Glutamatergic neuron (in vitro differentiated cells): ENCODE results near the gene TUBB4A. TPM values are rescaled to one million over a fixed set of nuclear protein-coding genes. Genes with fewer than 3 reads are reported as not detected.

ENCODE experiments used
- DNase-seq: peaks from one replicate; pipeline ENCODE4 v3.0.0; 2022
- H3K27ac Mint-ChIP-seq: one replicate; pipeline ENCODE4 v1.8.0; 2020; ENCODE audit warnings: mild to moderate bottlenecking, mixed read lengths, inconsistent platforms; ENCODE audit not compliant: unreplicated experiment
- H3K27me3 Mint-ChIP-seq: one replicate; pipeline ENCODE4 v1.8.0; 2020; ENCODE audit warnings: mild to moderate bottlenecking, moderate library complexity, mixed read lengths, inconsistent platforms; ENCODE audit not compliant: unreplicated experiment
- H3K36me3 Mint-ChIP-seq: one replicate; pipeline ENCODE4 v1.8.0; 2020; ENCODE audit warnings: mild to moderate bottlenecking, mixed read lengths, inconsistent platforms; ENCODE audit not compliant: unreplicated experiment
- H3K4me1 Mint-ChIP-seq: one replicate; pipeline ENCODE4 v1.8.0; 2020; ENCODE audit warnings: mild to moderate bottlenecking, low read depth, mixed read lengths, inconsistent platforms; ENCODE audit not compliant: unreplicated experiment
- H3K4me3 Mint-ChIP-seq: one replicate; pipeline ENCODE4 v1.8.0; 2020; ENCODE audit warnings: mild to moderate bottlenecking, mixed read lengths, inconsistent platforms; ENCODE audit not compliant: unreplicated experiment
- H3K9me3 Mint-ChIP-seq: one replicate; pipeline ENCODE4 v1.8.0; 2020; ENCODE audit warnings: mild to moderate bottlenecking, moderate library complexity, mixed read lengths, inconsistent platforms; ENCODE audit not compliant: unreplicated experiment
- CTCF ChIP-seq: fragments of 200-600 bp; sonication (generic); IDR thresholded peaks from one replicate; pipeline ENCODE4 v1.5.0; 2021; ENCODE audit not compliant: partially characterized antibody, unreplicated experiment
- total RNA-seq: library from RNA; stranded (reverse); fragmentation: NEBNext Ultra II Directional; extraction: Animal tissue kit (Norgen Biotek cat#: 25700); gene quantifications from one replicate; pipeline ENCODE4 v1.2.1, GENCODE V29; 2021; ENCODE audit not compliant: unreplicated experiment

Gene TUBB4A
- total RNA-seq, 1 donor from 2014 or later, result 225 TPM

DNA sequence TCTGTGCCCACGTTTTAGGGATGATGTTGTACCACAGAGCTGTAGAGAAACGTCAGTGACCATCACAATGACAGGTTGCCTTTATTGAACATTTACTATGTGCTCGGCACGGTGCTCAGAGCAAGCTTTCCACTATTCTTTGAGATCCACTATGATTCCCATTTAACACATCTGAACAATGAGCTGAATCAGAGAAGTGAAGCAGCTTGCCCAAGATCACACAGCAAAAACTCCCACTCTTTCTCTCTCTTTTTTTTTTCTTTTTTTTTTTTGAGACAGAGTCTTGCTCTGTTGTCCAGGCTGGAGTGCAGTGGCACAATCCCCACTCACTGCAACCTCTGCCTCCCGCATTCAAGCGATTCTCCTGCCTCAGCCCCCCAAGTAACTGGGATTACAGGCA, 20.6 kb upstream of the TUBB4A start:
- Mint-ChIP-seq H3K27ac (no peak overlapping the region), H3K9me3 (peaks cover 3% of the 10 kb centered on the region), H3K36me3 (no peaks in the 10 kb centered on the region), H3K4me3 (no peak overlapping the region), H3K4me1 (no peaks in the 10 kb centered on the region), H3K27me3 (peaks cover 3% of the 10 kb centered on the region)
- DNase-seq, result no peak
- TF ChIP-seq CTCF, result no peak

- Mint-ChIP-seq H3K27me3 (peaks cover 3% of the 10 kb centered on the region), H3K9me3 (peaks cover 3% of the 10 kb centered on the region), H3K27ac (no peak overlapping the region), H3K4me1 (no peaks in the 10 kb centered on the region), H3K4me3 (no peak overlapping the region), H3K36me3 (no peaks in the 10 kb centered on the region)
- no peak for DNase-seq
- TF ChIP-seq CTCF, result no peak
Measured at GRCh38 chr19:6521718-6522646, 19.9 kb upstream of the TUBB4A start.

DNA sequence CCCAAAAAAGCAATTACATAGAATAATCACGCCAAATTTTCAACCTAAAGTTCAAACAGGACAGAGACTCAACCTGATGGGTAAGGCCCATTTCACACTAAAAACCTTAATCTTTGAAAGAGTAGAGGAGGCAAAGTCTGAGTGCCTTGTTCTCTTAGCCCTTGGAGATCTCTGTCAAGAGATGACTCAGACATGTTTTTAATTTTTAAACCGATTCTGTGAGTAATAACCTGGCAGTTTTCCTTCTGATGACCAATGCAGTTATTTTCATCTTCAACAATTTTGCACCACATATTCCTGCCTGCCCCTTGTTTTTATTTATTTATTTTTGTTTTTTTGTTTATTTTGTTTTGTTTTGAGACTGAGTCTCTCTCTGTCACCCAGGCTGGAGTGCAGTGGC, 17.2 kb upstream of the TUBB4A start:
- peaks cover 1% of the 10 kb centered on the region for H3K9me3 Mint-ChIP-seq
- H3K27ac Mint-ChIP-seq, result no peak overlapping the region
- no peak for TF ChIP-seq CTCF
- no peak for DNase-seq
- H3K27me3 Mint-ChIP-seq, result peaks cover 3% of the 10 kb centered on the region
- no peaks in the 10 kb centered on the region for H3K36me3 Mint-ChIP-seq
- no peaks in the 10 kb centered on the region for H3K4me1 Mint-ChIP-seq
- no peak overlapping the region for H3K4me3 Mint-ChIP-seq

GRCh38 chr19:6518145-6518911, 16.2 kb upstream of the TUBB4A start:
- Mint-ChIP-seq H3K4me1 (no peaks in the 10 kb centered on the region), H3K36me3 (no peaks in the 10 kb centered on the region), H3K27me3 (peaks cover 3% of the 10 kb centered on the region), H3K9me3 (peaks cover 1% of the 10 kb centered on the region), H3K4me3 (no peak overlapping the region), H3K27ac (no peak overlapping the region)
- DNase-seq, result no peak
- TF ChIP-seq CTCF, result no peak
